Measurements from ENCODE around the gene RNF10. TPM values are rescaled to one million over a fixed set of nuclear protein-coding genes. Genes with fewer than 3 reads are reported as not detected.
A peak's percentile ranks its signal among the peaks of the same experiment; 100 is the strongest.

Gene RNF10
- polyA plus RNA-seq, 1 donor from 2014 or later = 139 TPM

DNA sequence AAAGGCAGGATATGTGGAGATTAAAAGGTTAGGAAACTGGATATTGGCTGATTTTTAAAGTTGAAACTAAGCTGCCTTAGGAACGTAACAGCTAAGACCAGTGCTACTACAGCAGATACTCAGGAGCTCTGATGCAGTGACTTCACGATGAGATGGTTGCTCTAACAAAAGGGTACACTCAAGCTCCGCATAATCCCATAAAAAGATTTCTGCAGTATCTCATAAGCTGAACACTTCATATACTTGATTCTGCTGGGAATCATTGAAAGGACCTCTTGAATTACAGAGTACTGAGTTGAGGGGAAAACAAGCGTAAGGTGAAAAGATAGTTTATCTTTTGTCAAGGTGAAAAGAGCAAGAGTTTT, 3.7 kb downstream of the RNF10 start:
- Histone ChIP-seq H3K27ac (ENCODE audit: low read length) (no peak overlapping the region), H3K27me3 (ENCODE audit: insufficient read depth, low read depth, low read length) (no peaks in the 10 kb centered on the region), H3K79me2 (replicated peaks; ENCODE audit: insufficient read depth, low read length) (peaks cover 75% of the 10 kb centered on the region), H3K9me3 (ENCODE audit: low read length) (no peaks in the 10 kb centered on the region), H3K36me3 (ENCODE audit: insufficient read depth, low read length) (no peaks in the 10 kb centered on the region), H3K9ac (ENCODE audit: low read length) (no peak overlapping the region), H4K20me1 (ENCODE audit: insufficient read depth) (peaks cover 16% of the 10 kb centered on the region), H3K4me3 (ENCODE audit: low read length) (peak overlapping the region; percentile 100), H2AFZ (ENCODE audit: low read depth, low read length) (no peak overlapping the region), H3F3A (ENCODE audit: insufficient read depth, low read length, poor library complexity, severe bottlenecking) (no peaks in the 10 kb centered on the region), H3K9me2 (ENCODE audit: insufficient read depth, low read length) (no peaks in the 10 kb centered on the region), H3K4me2 (ENCODE audit: low read length) (no peak overlapping the region)
- no peak for TF ChIP-seq EZH2 (IDR thresholded peaks at IDR 0.05; ENCODE audit: borderline replicate concordance, insufficient read depth, low read length, poor library complexity, severe bottlenecking)
- TF ChIP-seq MXI1 (conservative IDR thresholded peaks at IDR 0.05; ENCODE audit: poor library complexity, severe bottlenecking) = no peak

- Histone ChIP-seq H3K9me3 (ENCODE audit: low read length) (no peaks in the 10 kb centered on the region), H3F3A (ENCODE audit: insufficient read depth, low read length, poor library complexity, severe bottlenecking) (no peaks in the 10 kb centered on the region), H3K4me2 (ENCODE audit: low read length) (no peak overlapping the region), H3K4me3 (ENCODE audit: low read length) (peak overlapping the region; percentile 100), H3K36me3 (ENCODE audit: insufficient read depth, low read length) (no peaks in the 10 kb centered on the region), H3K9me2 (ENCODE audit: insufficient read depth, low read length) (no peaks in the 10 kb centered on the region), H4K20me1 (ENCODE audit: insufficient read depth) (peaks cover 16% of the 10 kb centered on the region), H3K27me3 (ENCODE audit: insufficient read depth, low read depth, low read length) (no peaks in the 10 kb centered on the region), H3K9ac (ENCODE audit: low read length) (no peak overlapping the region), H3K27ac (ENCODE audit: low read length) (peak overlapping the region; percentile 11), H2AFZ (ENCODE audit: low read depth, low read length) (no peak overlapping the region), H3K79me2 (replicated peaks; ENCODE audit: insufficient read depth, low read length) (peaks cover 82% of the 10 kb centered on the region)
- TF ChIP-seq, protein P1, sequence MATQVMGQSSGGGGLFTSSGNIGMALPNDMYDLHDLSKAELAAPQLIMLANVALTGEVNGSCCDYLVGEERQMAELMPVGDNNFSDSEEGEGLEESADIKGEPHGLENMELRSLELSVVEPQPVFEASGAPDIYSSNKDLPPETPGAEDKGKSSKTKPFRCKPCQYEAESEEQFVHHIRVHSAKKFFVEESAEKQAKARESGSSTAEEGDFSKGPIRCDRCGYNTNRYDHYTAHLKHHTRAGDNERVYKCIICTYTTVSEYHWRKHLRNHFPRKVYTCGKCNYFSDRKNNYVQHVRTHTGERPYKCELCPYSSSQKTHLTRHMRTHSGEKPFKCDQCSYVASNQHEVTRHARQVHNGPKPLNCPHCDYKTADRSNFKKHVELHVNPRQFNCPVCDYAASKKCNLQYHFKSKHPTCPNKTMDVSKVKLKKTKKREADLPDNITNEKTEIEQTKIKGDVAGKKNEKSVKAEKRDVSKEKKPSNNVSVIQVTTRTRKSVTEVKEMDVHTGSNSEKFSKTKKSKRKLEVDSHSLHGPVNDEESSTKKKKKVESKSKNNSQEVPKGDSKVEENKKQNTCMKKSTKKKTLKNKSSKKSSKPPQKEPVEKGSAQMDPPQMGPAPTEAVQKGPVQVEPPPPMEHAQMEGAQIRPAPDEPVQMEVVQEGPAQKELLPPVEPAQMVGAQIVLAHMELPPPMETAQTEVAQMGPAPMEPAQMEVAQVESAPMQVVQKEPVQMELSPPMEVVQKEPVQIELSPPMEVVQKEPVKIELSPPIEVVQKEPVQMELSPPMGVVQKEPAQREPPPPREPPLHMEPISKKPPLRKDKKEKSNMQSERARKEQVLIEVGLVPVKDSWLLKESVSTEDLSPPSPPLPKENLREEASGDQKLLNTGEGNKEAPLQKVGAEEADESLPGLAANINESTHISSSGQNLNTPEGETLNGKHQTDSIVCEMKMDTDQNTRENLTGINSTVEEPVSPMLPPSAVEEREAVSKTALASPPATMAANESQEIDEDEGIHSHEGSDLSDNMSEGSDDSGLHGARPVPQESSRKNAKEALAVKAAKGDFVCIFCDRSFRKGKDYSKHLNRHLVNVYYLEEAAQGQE (IDR thresholded peaks at IDR 0.05; ENCODE audit: borderline replicate concordance) = no peak
- TF ChIP-seq TAF1 (IDR thresholded peaks at IDR 0.05; ENCODE audit: low read depth) (no peak), EZH2 (IDR thresholded peaks at IDR 0.05; ENCODE audit: borderline replicate concordance, insufficient read depth, low read length, poor library complexity, severe bottlenecking) (no peak), MXI1 (conservative IDR thresholded peaks at IDR 0.05; ENCODE audit: poor library complexity, severe bottlenecking) (no peak), EP300 (conservative IDR thresholded peaks at IDR 0.05; ENCODE audit: poor library complexity, severe bottlenecking) (no peak), RAD21 (conservative IDR thresholded peaks at IDR 0.05) (no peak), SMC3 (conservative IDR thresholded peaks at IDR 0.05; ENCODE audit: poor library complexity) (no peak)
Measured at GRCh38 chr12:120538281-120539156, 4.4 kb downstream of the RNF10 start.

DNA sequence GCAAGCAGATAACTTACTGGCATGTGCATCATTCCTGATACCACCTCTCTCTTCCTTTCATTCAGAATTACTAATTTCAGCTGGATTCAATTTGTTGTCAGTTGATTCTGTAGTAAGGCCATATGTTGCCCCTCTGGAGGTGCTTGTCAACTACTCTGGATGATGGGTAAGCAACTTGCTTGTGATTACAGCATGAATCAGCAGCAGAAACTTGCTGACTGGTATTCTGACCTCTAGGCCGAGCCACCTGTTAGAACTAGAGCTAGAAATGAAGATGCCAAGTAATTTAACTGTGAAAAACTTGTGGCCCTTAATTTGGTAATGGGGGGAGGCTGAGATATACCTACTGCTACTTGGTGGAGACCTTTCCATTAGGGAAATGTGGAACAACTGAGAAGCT, 5.1 kb downstream of the RNF10 start:
- Histone ChIP-seq H3K4me2 (ENCODE audit: low read length) (no peak overlapping the region), H3K4me3 (ENCODE audit: low read length) (peak overlapping the region; percentile 100)

More for the DNA sequence above, 5.1 kb downstream of the RNF10 start:
- H2AFZ ChIP-seq (ENCODE audit: low read depth, low read length) = no peak overlapping the region
- H3F3A ChIP-seq (ENCODE audit: insufficient read depth, low read length, poor library complexity, severe bottlenecking) = no peaks in the 10 kb centered on the region
- peaks cover 87% of the 10 kb centered on the region for H3K79me2 ChIP-seq (replicated peaks; ENCODE audit: insufficient read depth, low read length)
- peaks cover 16% of the 10 kb centered on the region for H4K20me1 ChIP-seq (ENCODE audit: insufficient read depth)
- TF ChIP-seq, protein P1 (IDR thresholded peaks at IDR 0.05; ENCODE audit: borderline replicate concordance) = no peak
- TF ChIP-seq, protein P2, sequence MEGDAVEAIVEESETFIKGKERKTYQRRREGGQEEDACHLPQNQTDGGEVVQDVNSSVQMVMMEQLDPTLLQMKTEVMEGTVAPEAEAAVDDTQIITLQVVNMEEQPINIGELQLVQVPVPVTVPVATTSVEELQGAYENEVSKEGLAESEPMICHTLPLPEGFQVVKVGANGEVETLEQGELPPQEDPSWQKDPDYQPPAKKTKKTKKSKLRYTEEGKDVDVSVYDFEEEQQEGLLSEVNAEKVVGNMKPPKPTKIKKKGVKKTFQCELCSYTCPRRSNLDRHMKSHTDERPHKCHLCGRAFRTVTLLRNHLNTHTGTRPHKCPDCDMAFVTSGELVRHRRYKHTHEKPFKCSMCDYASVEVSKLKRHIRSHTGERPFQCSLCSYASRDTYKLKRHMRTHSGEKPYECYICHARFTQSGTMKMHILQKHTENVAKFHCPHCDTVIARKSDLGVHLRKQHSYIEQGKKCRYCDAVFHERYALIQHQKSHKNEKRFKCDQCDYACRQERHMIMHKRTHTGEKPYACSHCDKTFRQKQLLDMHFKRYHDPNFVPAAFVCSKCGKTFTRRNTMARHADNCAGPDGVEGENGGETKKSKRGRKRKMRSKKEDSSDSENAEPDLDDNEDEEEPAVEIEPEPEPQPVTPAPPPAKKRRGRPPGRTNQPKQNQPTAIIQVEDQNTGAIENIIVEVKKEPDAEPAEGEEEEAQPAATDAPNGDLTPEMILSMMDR (IDR thresholded peaks at IDR 0.05; ENCODE audit: poor library complexity, severe bottlenecking) = no peak
- TF ChIP-seq MXI1 (conservative IDR thresholded peaks at IDR 0.05; ENCODE audit: poor library complexity, severe bottlenecking) = no peak
- TF ChIP-seq RAD21 (conservative IDR thresholded peaks at IDR 0.05) = no peak
- TF ChIP-seq EP300 (conservative IDR thresholded peaks at IDR 0.05; ENCODE audit: poor library complexity, severe bottlenecking) = no peak
- TF ChIP-seq TAF1 (IDR thresholded peaks at IDR 0.05; ENCODE audit: low read depth) = no peak
- no peak for TF ChIP-seq SMC3 (conservative IDR thresholded peaks at IDR 0.05; ENCODE audit: poor library complexity)
- no peak overlapping the region for H3K27ac ChIP-seq (ENCODE audit: low read length)
- no peaks in the 10 kb centered on the region for H3K36me3 ChIP-seq (ENCODE audit: insufficient read depth, low read length)
- no peaks in the 10 kb centered on the region for H3K9me2 ChIP-seq (ENCODE audit: insufficient read depth, low read length)
- no peak overlapping the region for H3K9ac ChIP-seq (ENCODE audit: low read length)
- H3K9me3 ChIP-seq (ENCODE audit: low read length) = no peaks in the 10 kb centered on the region
- H3K27me3 ChIP-seq (ENCODE audit: insufficient read depth, low read depth, low read length) = no peaks in the 10 kb centered on the region

Measured in neural cell (in vitro differentiated cells).